Measurements from ENCODE around the gene EPO. TPM values are rescaled to one million over a fixed set of nuclear protein-coding genes. Genes with fewer than 3 reads are reported as not detected.

EPO gene
- total and polyA plus RNA-seq, 2 experiments from 2014 or later: 0.46 TPM; not detected in 1

GRCh38 chr7:100763556-100764140 lies 43.4 kb downstream of the EPO start:
- Histone ChIP-seq H3K36me3 (no peaks in the 10 kb centered on the region), H3K27ac (no peak overlapping the region), H3K4me1 (ENCODE audit: low read depth) (no peaks in the 10 kb centered on the region), H3K9me3 (ENCODE audit: low read depth) (no peaks in the 10 kb centered on the region), H3K4me3 (no peak overlapping the region), H3K27me3 (no peaks in the 10 kb centered on the region)
- no peak for DNase-seq (ENCODE audit: low read depth in 1 of 2, low spot score in 1 of 2)
- TF ChIP-seq CTCF (IDR thresholded peaks at IDR 0.05; ENCODE audit: low read depth, low read length): no peak

- H3K27ac ChIP-seq: no peak overlapping the region
- no peak for TF ChIP-seq CTCF (IDR thresholded peaks at IDR 0.05; ENCODE audit: low read depth, low read length)
- DNase-seq (ENCODE audit: low read depth in 1 of 2, low spot score in 1 of 2): no peak
- H3K4me1 ChIP-seq (ENCODE audit: low read depth): no peaks in the 10 kb centered on the region
- no peaks in the 10 kb centered on the region for H3K9me3 ChIP-seq (ENCODE audit: low read depth)
- H3K36me3 ChIP-seq: no peaks in the 10 kb centered on the region
- no peaks in the 10 kb centered on the region for H3K27me3 ChIP-seq
- H3K4me3 ChIP-seq: no peak overlapping the region
Measured at GRCh38 chr7:100764841-100765240, 44.6 kb downstream of the EPO start.

- H3K9me3 ChIP-seq (ENCODE audit: low read depth): no peaks in the 10 kb centered on the region
- no peaks in the 10 kb centered on the region for H3K27me3 ChIP-seq
- no peak for DNase-seq (ENCODE audit: low read depth in 1 of 2, low spot score in 1 of 2)
- H3K36me3 ChIP-seq: no peaks in the 10 kb centered on the region
- H3K27ac ChIP-seq: no peak overlapping the region
- no peaks in the 10 kb centered on the region for H3K4me1 ChIP-seq (ENCODE audit: low read depth)
- no peak overlapping the region for H3K4me3 ChIP-seq
- no peak for TF ChIP-seq CTCF (IDR thresholded peaks at IDR 0.05; ENCODE audit: low read depth, low read length)
Measured at GRCh38 chr7:100765250-100765649, 45.0 kb downstream of the EPO start.

- no peaks in the 10 kb centered on the region for H3K9me3 ChIP-seq (ENCODE audit: low read depth)
- no peaks in the 10 kb centered on the region for H3K36me3 ChIP-seq
- H3K4me1 ChIP-seq (ENCODE audit: low read depth): no peaks in the 10 kb centered on the region
- no peaks in the 10 kb centered on the region for H3K27me3 ChIP-seq
- DNase-seq (ENCODE audit: low read depth in 1 of 2, low spot score in 1 of 2): no peak
- H3K4me3 ChIP-seq: no peak overlapping the region
- TF ChIP-seq CTCF (IDR thresholded peaks at IDR 0.05; ENCODE audit: low read depth, low read length): no peak
- H3K27ac ChIP-seq: no peak overlapping the region
Measured at GRCh38 chr7:100768784-100769183, 48.5 kb downstream of the EPO start.

Other genes with a start within 250 kb of the EPO start
- 103 and 133 TPM in 2 replicates for gene TSC22D4, start 241.3 kb upstream of the EPO start, total RNA-seq
- gene TSC22D4, start 241.3 kb upstream of the EPO start, polyA plus RNA-seq: 91.9 and 138 TPM in 2 replicates
- gene NYAP1, start 236.5 kb upstream of the EPO start, total RNA-seq: 9.0 and 13.0 TPM in 2 replicates
- 0.06 and 0.22 TPM in 2 replicates for gene NYAP1, start 236.5 kb upstream of the EPO start, polyA plus RNA-seq
- gene AGFG2, start 181.3 kb upstream of the EPO start, total RNA-seq: 18.3 and 21.7 TPM in 2 replicates
- gene AGFG2, start 181.3 kb upstream of the EPO start, polyA plus RNA-seq: 9.3 and 17.0 TPM in 2 replicates
- gene SAP25, start 146.6 kb upstream of the EPO start, total RNA-seq: 1.4 and 1.5 TPM in 2 replicates
- 2.7 and 3.9 TPM in 2 replicates for gene SAP25, start 146.6 kb upstream of the EPO start, polyA plus RNA-seq
- 78.8 and 108 TPM in 2 replicates for gene LRCH4, start 134.3 kb upstream of the EPO start, total RNA-seq
- 80.9 and 103 TPM in 2 replicates for gene LRCH4, start 134.3 kb upstream of the EPO start, polyA plus RNA-seq
- 0.78 and 1.9 TPM in 2 replicates for gene FBXO24, start 134.1 kb upstream of the EPO start, total RNA-seq
- 2.3 and 4.1 TPM in 2 replicates for gene FBXO24, start 134.1 kb upstream of the EPO start, polyA plus RNA-seq
- gene PCOLCE, start 118.1 kb upstream of the EPO start, total RNA-seq: 43.2 and 46.3 TPM in 2 replicates
- 70.4 and 111 TPM in 2 replicates for gene PCOLCE, start 118.1 kb upstream of the EPO start, polyA plus RNA-seq
- gene MOSPD3, start 107.9 kb upstream of the EPO start, total RNA-seq: 30.1 and 36.0 TPM in 2 replicates
- 67.8 and 83.3 TPM in 2 replicates for gene MOSPD3, start 107.9 kb upstream of the EPO start, polyA plus RNA-seq
- gene TFR2, start 78.9 kb upstream of the EPO start, total RNA-seq: 0.89 and 2.5 TPM in 2 replicates
- gene TFR2, start 78.9 kb upstream of the EPO start, polyA plus RNA-seq: 0.39 TPM in 1 of 2 replicates, not detected in the other
- not detected in 2 replicates for gene ACTL6B, start 64.0 kb upstream of the EPO start, total RNA-seq
- gene ACTL6B, start 64.0 kb upstream of the EPO start, polyA plus RNA-seq: not detected in 2 replicates
- gene GNB2, start 46.7 kb upstream of the EPO start, total RNA-seq: 233 and 234 TPM in 2 replicates
- 241 and 286 TPM in 2 replicates for gene GNB2, start 46.7 kb upstream of the EPO start, polyA plus RNA-seq
- gene GIGYF1, start 26.2 kb upstream of the EPO start, total RNA-seq: 31.9 and 53.2 TPM in 2 replicates
- 14.0 and 20.1 TPM in 2 replicates for gene GIGYF1, start 26.2 kb upstream of the EPO start, polyA plus RNA-seq
- gene POP7, start 14.3 kb upstream of the EPO start, total RNA-seq: 30.6 and 45.7 TPM in 2 replicates
- gene POP7, start 14.3 kb upstream of the EPO start, polyA plus RNA-seq: 40.2 and 68.3 TPM in 2 replicates
- not detected in 2 replicates for gene ZAN, start 13.1 kb downstream of the EPO start, total RNA-seq
- gene ZAN, start 13.1 kb downstream of the EPO start, polyA plus RNA-seq: not detected in 2 replicates
- 48.9 and 53.6 TPM in 2 replicates for gene EPHB4, start 107.1 kb downstream of the EPO start, total RNA-seq
- 29.5 and 33.4 TPM in 2 replicates for gene EPHB4, start 107.1 kb downstream of the EPO start, polyA plus RNA-seq
- gene SLC12A9, start 132.2 kb downstream of the EPO start, total RNA-seq: 18.3 and 19.5 TPM in 2 replicates
- gene SLC12A9, start 132.2 kb downstream of the EPO start, polyA plus RNA-seq: 12.5 and 14.6 TPM in 2 replicates
- gene TRIP6, start 146.9 kb downstream of the EPO start, total RNA-seq: 51.9 and 60.1 TPM in 2 replicates
- gene TRIP6, start 146.9 kb downstream of the EPO start, polyA plus RNA-seq: 50.2 and 62.2 TPM in 2 replicates
- gene SRRT, start 154.6 kb downstream of the EPO start, total RNA-seq: 78.6 and 83.1 TPM in 2 replicates
- gene SRRT, start 154.6 kb downstream of the EPO start, polyA plus RNA-seq: 111 and 148 TPM in 2 replicates
- gene UFSP1, start 169.2 kb downstream of the EPO start, total RNA-seq: 16.0 and 19.0 TPM in 2 replicates
- gene UFSP1, start 169.2 kb downstream of the EPO start, polyA plus RNA-seq: 3.9 and 9.9 TPM in 2 replicates
- gene ACHE, start 175.4 kb downstream of the EPO start, total RNA-seq: 25.6 TPM in 2 replicates
- 42.0 and 42.7 TPM in 2 replicates for gene ACHE, start 175.4 kb downstream of the EPO start, polyA plus RNA-seq
- not detected in 2 replicates for gene MUC3A, start 229.1 kb downstream of the EPO start, total RNA-seq
- 0.29 TPM in 1 of 2 replicates, not detected in the other for gene MUC3A, start 229.1 kb downstream of the EPO start, polyA plus RNA-seq
- 2.4 TPM in 1 of 2 replicates, not detected in the other for gene MUC12, start 249.1 kb downstream of the EPO start, total RNA-seq
- gene MUC12, start 249.1 kb downstream of the EPO start, polyA plus RNA-seq: not detected in 2 replicates

Measured in cardiac muscle cell (in vitro differentiated cells and primary cell).